Ovary (tissue), 9 donors: ENCODE measurements around the gene ZNF423. TPM values are rescaled to one million over a fixed set of nuclear protein-coding genes. Genes with fewer than 3 reads are reported as not detected.
A peak's percentile ranks its signal among the peaks of the same experiment; 100 is the strongest.

Experiments used
- DNase-seq, 5 donors: peaks; one replicate each; pipeline ENCODE4 v3.0.0-alpha.2; 2019 to 2020
- H3K27ac ChIP-seq, 2 donors: fragments of 200-600 bp; one replicate each; pipeline versions ENCODE4 v1.5.1 to v1.8.0; 2019 to 2022
- H3K27me3 ChIP-seq: fragments of 200-600 bp; one replicate; pipeline ENCODE4 v1.8.0; 2022
- H3K36me3 ChIP-seq: fragments of 200-600 bp; sonication (generic); one replicate; pipeline ENCODE4 v1.5.1; 2019
- H3K4me1 ChIP-seq: one replicate; pipeline ENCODE4 v1.8.1; 2013; ENCODE audit warnings: mild to moderate bottlenecking, moderate library complexity; ENCODE audit not compliant: insufficient read depth
- H3K4me3 ChIP-seq: fragments of 200-600 bp; sonication (generic); one replicate; pipeline ENCODE4 v1.5.1; 2017
- H3K9me3 ChIP-seq, 2 donors: fragments of 200-600 bp in 1 of 2; sonication (generic) in 1 of 2; one replicate each; pipeline versions ENCODE4 v1.5.1 to v1.8.1; 2013 to 2019; ENCODE audit warnings: mild to moderate bottlenecking in 1 of 2, moderate library complexity in 1 of 2
- CTCF ChIP-seq, 3 donors: fragments of 450-650 bp in 2 of 3; fragments of 200-600 bp in 1 of 3; IDR thresholded peaks; one replicate each; pipeline versions ENCODE4 v1.5.1 to v1.8.0; 2016 to 2022; ENCODE audit warnings: antibody characterized with exemption in 3 of 3, mild to moderate bottlenecking in 1 of 3
- EP300 ChIP-seq: sonication (generic); formaldehyde crosslinking; IDR thresholded peaks from one replicate; pipeline ENCODE4 v1.6.1; 2017; ENCODE audit warnings: antibody characterized with exemption
- POLR2A ChIP-seq: fragments of 450-650 bp; IDR thresholded peaks from one replicate; pipeline ENCODE4 v1.6.1; 2017; ENCODE audit warnings: antibody characterized with exemption, mild to moderate bottlenecking, moderate library complexity
- WGBS, 3 donors: extraction: QIAGEN DNeasy Blood & Tissue Kit in 1 of 3; methylation state at CpG; one replicate each; pipeline versions ENCODE4 v1.1.5 to v1.1.7; 2013 to 2017; 5-methylcytosine and 5-hydroxymethylcytosine counted together
- intact Hi-C, 4 donors: fragments of 100-400 bp; cut with DNase I; formaldehyde crosslinking; loops; one replicate each; pipeline versions ENCODE4 v1.11.0 to v1.15.1; 2022 to 2023
- polyA plus RNA-seq, 2 donors: library from polyadenylated mRNA; stranded (reverse); fragments of 200-250 nt in 1 of 2; fragments of 350-450 nt in 1 of 2; fragmentation: Illumina TruSeq in 1 of 2; extraction: RNeasy Lipid Tissue Mini Kit (QIAGEN cat#74804) in 1 of 2; gene quantifications; one replicate each; pipeline ENCODE4 v1.2.3, GENCODE V29; 2013 to 2014
- small RNA-seq: library from RNA; depleted of rRNA; stranded (forward); fragments of <200 nt; gene quantifications from one replicate; pipeline ENCODE3, GENCODE V24; 2016
- total RNA-seq, 7 donors: library from RNA; depleted of rRNA in 2 of 7; stranded (reverse); fragments of >200 nt in 2 of 7; fragmentation: NEBNext Ultra II Directional in 3 of 7; extraction: Animal tissue kit (Norgen Biotek cat#: 25700) in 3 of 7; gene quantifications; one replicate each; pipeline versions ENCODE4 v1.1.0 to v1.2.4, GENCODE V29; 2016 to 2023
- donor health status: DM: no; HTN: no; CAD: no; lungs with moderate emphysema.
- donor health status: DM: no; HTN: no; CAD: no.
- donor health status: Bipolar disorder and iron deficiency.
- donor health status: DM: yes; HTN: yes; CAD: no.
- donor health status: DM: no; HTN: no; CAD: no.
- donor health status: DM: yes; HTN: yes; CAD: no.

ZNF423 gene
- total and polyA plus RNA-seq, 9 donors: 3.3 to 40.3 (median 12.4) TPM

GRCh38 chr16:49440156-49441065 lies 415.5 kb downstream of the ZNF423 start:
- intact Hi-C loops: no loop called here

GRCh38 chr16:49439676-49440075 lies 416.2 kb downstream of the ZNF423 start:
- TF ChIP-seq CTCF (IDR thresholded peaks at IDR 0.05): no peak
- no peak for TF ChIP-seq POLR2A
- TF ChIP-seq EP300: no peak
- 88 to 90% (median 90%) methylated on average over 4 of the region's 4 CpGs for WGBS, 3 donors
- no peak for DNase-seq
- no peaks in the 10 kb centered on the region for H3K36me3 ChIP-seq
- no peaks in the 10 kb centered on the region for H3K27me3 ChIP-seq
- H3K9me3 ChIP-seq: no peaks in the 10 kb centered on the region
- intact Hi-C loops: no loop called here
- H3K4me3 ChIP-seq: no peak overlapping the region
- H3K27ac ChIP-seq: no peak overlapping the region
- H3K4me1 ChIP-seq: peaks cover 4% of the 10 kb centered on the region

More at GRCh38 chr16:49440156-49441065, 415.5 kb downstream of the ZNF423 start:
- peak in 1 of 5 donors; percentile 19 for DNase-seq
- H3K36me3 ChIP-seq: no peaks in the 10 kb centered on the region
- no peak overlapping the region for H3K27ac ChIP-seq
- no peaks in the 10 kb centered on the region for H3K27me3 ChIP-seq
- no peak for TF ChIP-seq CTCF (IDR thresholded peaks at IDR 0.05)
- no peak for TF ChIP-seq POLR2A
- no peak for TF ChIP-seq EP300
- 69 to 75% (median 73%) methylated on average over 20 of the region's 20 CpGs for WGBS, 3 donors
- no peaks in the 10 kb centered on the region for H3K9me3 ChIP-seq
- H3K4me3 ChIP-seq: no peak overlapping the region
- H3K4me1 ChIP-seq: peaks cover 4% of the 10 kb centered on the region

- WGBS, 3 donors: 68 to 70% (median 69%) methylated on average over 7 of the region's 7 CpGs
- Histone ChIP-seq H3K36me3 (no peaks in the 10 kb centered on the region), H3K27me3 (no peaks in the 10 kb centered on the region), H3K27ac (no peak overlapping the region), H3K4me3 (no peak overlapping the region), H3K4me1 (peaks cover 4% of the 10 kb centered on the region), H3K9me3 (no peaks in the 10 kb centered on the region)
- no peak for DNase-seq
- TF ChIP-seq POLR2A (no peak), EP300 (no peak), CTCF (IDR thresholded peaks at IDR 0.05) (no peak)
- intact Hi-C loops: no loop called here
Observed at GRCh38 chr16:49439050-49439449, 416.9 kb downstream of the ZNF423 start.

Small RNA genes within 50 kb of the gene (small RNA-seq; reads per million reads assigned to genes)
- gene MRPS21P7 (not detected), gene MRPS21P8 (not detected)

Other genes starting within 250 kb of the ZNF423 start
- gene CNEP1R1, start 169.1 kb upstream of the ZNF423 start, total RNA-seq: 10 to 100 TPM in 6 of 7 donors, 1 to 10 TPM in 1; 9.4 to 19.0 (median 13.3) TPM
- 10 to 100 TPM in 1 of 2 donors, 1 to 10 TPM in 1; 8.3 to 15.3 TPM for gene CNEP1R1, start 169.1 kb upstream of the ZNF423 start, polyA plus RNA-seq
- gene HEATR3, start 209.9 kb upstream of the ZNF423 start, total RNA-seq: 10 to 100 TPM in 4 of 7 donors, 1 to 10 TPM in 3; 7.6 to 15.2 (median 10.7) TPM
- gene HEATR3, start 209.9 kb upstream of the ZNF423 start, polyA plus RNA-seq: 10 to 100 TPM in 1 of 2 donors, 1 to 10 TPM in 1; 2.4 to 10.7 TPM